Right kidney (tissue), 1 donor: ENCODE measurements around the gene RRAS2.
"Not testable (repeated sequence)": the region's sequence is repeated elsewhere in the genome, so short reads cannot be mapped to it uniquely, and the experiment has no call there.

Source experiments
- DNase-seq: peaks from one replicate; pipeline ENCODE4 v3.0.0-alpha.2; 2016

Gene RRAS2

DNA sequence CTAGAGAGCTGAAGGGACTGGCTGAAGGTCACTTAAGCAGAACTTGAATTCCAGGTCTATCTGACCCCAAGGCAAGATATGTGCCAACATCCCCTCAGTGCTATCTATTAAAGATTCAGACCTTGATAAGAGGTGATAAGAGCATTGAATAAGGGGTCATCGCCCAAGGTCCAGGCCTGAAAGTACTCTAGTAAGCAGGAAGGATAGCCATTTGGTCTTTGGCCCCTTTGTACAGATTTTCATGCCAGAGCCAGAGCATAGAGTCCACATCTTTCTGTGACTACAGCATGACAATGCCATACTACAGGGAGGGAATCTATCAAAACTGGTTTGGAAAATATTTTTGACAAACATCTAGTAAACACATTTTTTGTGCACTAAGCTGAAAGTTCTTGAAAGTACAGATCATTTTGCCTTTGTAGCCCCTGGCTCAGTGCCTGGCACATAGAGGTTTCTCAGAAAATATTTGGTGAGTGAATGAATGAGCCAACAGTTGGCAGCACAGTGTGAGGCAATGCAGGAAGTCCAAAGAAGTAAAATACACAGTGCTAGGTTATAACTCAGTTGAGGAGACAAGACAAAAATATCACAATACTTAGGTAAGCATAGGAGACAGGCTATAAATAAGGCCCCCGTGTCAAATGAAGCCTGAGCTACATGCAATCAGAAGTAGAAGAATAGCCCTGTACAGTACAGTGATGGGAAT lies 15.1 kb upstream of the RRAS2 start:
- DNase-seq = no peak

DNA sequence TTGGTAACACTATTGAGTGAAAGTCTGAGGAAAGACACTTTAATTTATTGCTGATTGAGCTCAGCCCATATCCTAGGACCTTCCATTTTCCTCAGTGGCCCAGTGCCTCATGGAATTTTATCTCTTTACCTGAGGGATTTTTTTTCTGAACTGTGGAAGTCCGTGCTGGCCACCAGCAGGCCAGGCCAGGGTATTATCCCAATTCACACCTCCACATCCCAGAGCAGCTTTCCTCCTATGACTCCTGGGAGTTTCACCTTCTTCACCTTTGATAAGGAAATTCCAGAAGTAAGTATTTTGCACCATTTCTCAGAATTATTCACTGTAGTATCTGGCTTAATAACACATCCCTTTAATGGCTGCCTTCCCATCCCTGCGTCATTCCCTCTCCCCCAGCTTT lies 13.0 kb upstream of the RRAS2 start:
- no peak for DNase-seq

DNA sequence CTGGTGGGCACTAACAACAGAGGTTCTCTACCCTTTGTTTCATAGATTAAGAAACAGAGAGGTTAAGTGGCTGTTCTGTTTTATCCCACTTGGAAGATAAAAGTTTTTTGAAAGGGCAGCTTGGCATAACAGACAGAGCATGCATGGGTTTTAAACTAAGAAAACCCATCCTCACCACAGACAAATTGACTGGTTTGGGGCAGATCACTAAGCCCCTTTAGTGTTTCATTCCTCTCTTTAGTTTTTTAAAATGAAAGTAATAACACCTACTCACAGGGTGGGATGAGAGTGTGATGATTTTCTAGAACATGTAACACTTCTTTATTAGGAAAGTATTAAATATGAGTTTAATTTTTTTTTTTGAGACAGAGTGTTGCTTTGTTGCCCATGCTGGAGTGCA lies 12.3 kb upstream of the RRAS2 start:
- no peak for DNase-seq

DNA sequence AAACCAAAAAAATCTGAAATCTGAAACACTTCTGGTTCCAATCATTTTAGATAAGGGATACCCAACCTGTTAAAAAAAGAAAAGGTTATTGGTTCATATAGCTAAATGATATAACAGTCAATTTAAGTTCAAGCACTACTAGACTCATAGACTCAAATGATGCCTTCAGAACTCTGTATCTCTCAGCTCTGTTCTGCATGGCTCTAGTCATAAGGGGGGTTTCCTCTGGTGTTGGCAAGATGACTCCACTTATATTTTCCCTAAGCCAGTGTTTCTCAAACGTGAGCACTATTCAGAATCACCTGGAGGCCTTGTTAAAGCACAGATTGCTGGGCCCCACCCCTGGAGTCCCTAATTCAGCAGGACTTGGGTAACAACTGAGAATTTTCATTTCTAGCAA lies 11.5 kb upstream of the RRAS2 start:
- DNase-seq = no peak

DNA sequence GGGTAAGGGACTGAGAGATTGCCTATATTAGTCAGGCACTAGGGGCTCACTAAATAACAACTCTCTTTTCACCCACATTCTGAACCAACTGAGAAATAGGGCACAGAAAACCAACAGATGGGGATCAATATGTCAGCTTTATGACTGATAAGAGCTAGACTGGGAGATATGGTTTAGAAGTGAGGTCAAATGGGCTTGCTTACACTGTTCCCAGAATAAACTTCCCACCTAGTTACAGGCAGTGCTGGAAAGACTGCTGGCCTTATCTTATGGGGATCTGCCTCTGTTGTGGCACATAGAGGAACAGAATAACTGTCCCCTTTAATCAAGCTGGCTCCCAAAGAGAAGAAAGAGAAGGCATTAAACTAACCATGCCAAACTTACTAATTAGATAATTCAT lies 10.6 kb upstream of the RRAS2 start:
- no peak for DNase-seq

DNA sequence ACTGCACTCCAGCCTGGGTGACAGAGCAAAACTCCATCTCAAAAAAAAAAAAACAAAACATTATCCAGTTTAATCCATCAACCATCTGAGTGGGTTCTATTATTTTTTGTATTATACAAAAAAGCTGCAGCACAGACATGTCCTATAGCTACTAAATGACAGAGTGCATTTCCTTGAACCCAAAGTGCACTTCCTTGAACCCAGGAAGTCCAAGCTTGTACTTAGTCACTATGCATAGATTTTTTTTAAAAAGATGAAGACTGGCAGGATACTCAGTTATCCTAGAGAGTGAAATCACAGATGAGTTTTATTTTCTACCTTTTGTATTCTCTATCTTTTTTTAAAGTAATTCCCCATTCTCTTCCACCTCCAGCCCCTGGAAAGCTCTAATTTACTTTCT lies 8.0 kb upstream of the RRAS2 start:
- DNase-seq = no peak

DNA sequence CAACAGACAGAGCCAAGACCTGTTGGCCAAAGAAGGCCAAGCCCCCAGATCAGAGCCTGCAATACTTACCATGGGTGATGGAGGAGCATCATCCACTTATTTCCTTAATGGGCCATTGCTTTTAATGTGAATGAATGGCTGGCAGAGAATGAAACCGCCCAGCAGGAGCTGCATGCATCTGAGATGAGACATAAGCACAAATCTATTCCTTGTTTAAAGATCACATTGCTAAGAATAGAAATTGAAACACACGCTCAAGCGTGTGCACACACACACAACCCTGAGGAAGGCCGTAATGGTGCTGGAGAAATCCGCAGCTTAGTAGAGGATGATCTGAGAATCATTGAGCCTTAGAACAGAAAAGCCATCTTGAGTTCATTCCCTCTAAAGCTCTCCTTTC lies 5.3 kb upstream of the RRAS2 start:
- DNase-seq = no peak

DNA sequence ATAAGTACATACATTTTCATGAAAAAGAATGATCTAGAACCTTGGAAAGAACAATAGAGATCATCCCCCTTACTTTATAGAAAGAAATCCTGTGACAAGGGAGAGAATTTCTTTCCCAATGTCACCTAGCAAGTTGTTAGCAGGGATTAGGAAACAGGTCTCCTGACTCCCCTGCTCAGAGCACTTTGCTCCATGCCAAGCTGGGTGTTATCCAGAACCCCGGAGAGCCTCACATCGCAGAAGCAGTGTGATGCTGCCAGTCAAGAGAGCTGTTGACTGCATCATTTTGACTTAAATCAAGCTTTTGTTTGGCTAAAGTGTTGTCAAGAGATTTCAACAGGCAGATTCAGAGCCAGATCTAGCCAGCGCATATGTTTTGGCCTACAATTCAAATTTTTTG lies 3.6 kb upstream of the RRAS2 start:
- DNase-seq = no peak

DNA sequence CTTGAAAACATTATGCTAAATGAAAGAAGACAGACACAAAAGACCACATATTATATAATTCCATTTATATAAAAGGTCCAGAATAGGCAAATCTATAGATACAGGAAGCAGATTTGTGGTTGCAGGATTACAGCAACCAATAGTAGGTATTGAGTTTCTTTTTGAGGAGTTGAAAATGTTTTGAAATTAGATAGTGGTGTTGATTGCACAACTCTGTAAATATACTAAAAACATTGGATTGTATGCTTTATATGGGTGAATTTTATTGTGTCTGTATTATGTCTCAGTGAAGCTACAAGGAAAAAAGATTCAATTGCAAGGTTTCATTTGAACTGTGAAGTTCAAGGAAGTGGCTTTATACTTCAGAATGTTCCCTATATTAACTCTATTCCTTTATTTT lies 3.0 kb upstream of the RRAS2 start:
- DNase-seq = no peak

DNA sequence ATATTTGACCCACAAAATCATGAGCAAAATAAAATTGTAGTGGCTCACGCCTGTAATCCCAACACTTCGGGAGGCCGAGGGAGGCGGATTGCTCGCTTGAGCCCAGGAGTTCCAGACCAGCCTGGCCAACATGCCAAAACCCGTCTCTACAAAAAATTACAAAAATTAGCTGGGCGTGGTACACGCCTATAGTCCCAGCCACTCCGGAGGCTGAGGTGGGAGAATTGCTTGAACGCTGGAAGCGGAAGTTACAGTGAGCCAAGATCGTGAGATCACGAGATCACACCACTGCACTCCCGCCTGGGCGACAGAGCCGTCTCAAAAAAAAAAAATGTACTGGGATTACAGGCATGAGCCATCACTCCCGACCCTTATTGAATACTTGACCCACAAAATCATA lies 2.0 kb upstream of the RRAS2 start:
- no peak for DNase-seq

DNA sequence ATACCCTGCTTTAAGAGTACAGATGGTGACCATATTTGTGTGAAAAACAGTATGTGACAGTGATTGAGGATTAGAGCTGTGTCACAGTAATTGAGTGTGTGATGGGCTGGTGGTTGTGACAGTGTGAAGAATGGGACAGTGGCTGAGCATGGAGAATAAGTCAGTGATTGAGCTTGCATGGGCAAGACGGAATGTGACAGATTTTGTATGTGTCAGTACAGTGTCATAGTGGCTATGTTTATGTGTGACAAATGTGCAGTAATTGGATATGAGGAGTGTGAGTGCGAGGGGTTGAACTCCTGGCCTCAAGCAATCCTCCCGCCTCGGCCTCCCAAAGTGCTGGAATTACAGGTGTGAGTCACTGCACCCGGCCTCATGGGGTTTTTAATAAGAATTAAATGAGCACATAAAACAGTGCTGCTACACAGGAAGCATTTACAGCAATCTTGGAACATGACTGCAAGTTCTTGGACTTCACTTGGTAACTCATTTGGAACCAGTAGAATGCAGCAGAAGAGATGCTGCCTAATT lies 583 bp upstream of the RRAS2 start:
- DNase-seq = no peak

DNA sequence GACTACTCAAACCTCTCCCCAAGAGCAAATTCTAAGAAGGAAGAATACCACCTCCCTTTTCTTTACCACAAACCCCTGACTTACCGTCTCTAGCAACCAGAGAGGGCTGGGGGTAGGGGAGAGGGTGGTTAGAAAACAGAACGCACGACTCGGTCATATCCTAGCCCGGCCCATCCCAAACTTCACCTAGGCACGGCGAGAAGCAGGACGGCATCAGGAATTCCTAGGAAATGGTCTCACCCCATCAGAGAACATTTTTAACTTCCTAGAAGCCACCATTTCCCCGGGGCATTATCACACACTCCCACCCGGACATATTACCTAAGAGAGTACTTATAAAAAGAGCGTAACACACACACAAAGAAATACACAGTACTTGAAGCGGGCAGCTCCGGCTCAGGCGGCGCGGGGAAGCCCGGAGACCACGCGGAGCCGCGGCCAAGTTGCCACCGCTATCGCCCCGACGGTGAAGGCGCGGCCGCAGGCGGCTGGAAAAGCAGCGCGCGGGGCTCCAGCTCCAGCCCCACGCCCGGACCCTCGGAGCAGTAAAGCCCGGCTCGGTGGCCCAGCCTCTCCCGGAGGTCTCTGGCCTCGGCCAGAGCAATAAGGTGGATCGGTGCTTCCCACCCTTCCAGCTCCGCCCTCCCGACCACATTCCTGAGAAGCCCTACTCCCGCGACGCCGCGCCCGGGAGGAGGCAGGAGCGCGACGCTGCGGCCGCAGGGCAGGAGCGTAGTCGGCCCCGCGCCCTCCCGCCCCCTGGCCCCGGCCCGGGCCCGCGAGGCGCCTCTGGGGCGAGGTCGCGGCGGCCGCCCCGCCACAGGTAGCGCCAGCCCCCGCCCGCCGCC lies 878 bp downstream of the RRAS2 start:
- DNase-seq = peak; percentile 92

DNA sequence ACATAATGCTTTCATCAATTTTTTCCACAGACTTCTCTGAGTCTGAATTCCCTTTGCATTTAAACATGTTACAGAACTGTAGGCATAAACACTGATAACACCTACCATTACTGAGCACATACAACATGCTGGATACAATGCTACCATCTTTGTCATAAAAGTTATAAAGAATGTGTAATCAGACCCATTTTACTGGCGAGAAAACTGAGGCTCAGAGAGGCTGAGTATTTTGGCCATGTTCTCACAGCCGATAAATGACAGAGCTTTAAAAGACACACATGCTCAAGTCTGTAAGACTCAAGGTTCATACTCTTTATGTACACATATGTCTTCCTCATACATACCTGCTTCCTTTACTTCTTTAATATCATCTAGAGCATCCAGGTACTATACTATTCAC lies 2.6 kb downstream of the RRAS2 start:
- no peak for DNase-seq

DNA sequence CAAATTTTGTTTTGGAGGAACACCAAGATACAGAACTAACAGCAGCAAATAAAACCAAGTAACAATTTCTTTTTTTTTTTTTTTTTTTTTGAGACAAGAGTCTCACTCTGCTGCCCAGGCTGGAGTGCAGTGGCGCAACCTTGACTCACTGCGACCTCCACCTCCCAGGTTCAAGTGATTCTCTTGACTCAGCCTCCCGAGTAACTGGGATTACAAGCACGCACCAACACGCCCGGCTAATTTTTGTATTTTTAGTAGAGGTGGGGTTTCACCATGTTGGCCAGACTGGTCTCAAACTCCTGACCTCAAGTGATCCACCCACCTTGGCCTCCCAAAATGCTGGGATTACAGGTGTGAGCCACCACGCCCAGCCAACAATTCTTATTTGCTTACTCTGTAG lies 4.4 kb downstream of the RRAS2 start:
- not testable (repeated sequence) for DNase-seq

DNA sequence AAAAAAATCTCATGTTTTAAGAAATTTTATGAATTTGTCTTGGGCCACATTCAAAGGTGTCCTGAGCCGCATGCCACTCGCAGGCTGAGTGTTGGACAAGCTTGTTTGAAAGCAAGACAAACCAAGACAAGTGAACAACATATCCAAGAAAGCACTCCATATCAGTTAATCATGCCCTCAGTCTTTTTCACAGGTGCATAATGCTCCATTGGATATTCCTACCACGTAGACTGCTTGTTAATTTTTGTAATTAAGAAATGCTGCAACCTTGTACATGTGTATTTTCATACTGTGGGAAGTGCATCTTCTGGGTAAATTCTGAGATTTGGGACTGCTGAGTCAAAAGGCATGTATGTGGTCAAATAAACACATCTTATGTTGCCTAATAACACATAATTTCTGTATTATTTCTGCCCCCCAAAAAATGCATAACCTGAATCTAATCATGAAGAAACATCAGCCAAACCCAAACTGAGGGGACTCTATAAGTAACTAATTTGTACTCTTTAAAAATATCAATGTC lies 8.2 kb downstream of the RRAS2 start:
- DNase-seq = no peak

DNA sequence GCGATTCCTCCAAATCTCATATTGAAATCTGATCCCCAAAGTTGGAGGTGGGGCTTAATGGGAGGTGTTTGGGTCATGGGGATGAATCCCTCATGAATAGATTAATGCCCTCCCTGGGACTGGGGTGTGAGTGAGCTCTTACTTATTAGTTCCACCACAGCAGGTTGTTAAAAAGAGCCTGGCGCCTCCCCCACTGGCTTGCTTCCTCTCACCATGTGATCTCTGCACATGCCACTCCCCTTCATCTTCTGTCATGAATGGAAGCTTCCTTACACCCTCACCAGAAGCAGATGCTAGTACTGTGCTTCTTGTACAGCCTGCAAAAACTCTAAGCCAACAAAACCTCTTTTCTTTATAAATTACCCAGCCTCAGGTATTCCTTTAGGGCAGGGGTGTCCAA lies 8.8 kb downstream of the RRAS2 start:
- no peak for DNase-seq

DNA sequence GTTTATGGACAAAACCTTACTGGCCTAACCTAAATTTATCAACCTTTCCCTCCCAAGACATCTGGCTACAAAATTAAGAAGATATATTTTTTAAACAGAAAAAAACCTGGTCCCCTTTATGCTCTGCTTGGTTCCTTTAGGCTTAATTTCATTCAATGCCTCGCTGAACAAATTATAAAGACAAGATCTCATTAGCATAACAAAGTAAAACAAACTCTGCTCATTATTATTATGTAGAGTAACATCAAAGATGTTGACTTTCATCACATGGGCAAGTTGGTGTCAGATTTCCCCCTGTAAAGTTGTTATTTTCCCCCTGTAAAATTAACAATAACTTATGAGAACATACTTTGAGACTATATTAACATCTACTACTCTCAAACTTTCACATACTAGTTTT lies 11.0 kb downstream of the RRAS2 start:
- DNase-seq = no peak

DNA sequence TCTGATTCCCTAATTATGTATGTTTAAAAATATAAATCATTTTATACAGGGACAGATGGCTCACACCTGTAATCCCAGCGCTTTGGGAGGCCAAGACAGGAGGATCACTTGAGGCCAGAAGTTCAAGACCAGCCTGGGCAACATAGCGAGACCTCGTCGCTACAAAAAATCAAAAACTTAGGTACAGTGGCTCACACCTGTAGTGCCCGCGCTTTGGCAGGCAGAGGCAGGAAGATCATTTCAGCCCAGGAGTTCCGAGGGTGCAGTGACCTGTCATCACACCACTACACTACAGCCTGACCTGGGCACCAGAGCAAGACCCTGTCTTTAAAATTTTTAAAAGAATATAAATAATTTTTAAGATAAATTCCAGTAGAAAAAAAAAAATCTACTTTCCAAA lies 11.5 kb downstream of the RRAS2 start:
- DNase-seq = no peak

DNA sequence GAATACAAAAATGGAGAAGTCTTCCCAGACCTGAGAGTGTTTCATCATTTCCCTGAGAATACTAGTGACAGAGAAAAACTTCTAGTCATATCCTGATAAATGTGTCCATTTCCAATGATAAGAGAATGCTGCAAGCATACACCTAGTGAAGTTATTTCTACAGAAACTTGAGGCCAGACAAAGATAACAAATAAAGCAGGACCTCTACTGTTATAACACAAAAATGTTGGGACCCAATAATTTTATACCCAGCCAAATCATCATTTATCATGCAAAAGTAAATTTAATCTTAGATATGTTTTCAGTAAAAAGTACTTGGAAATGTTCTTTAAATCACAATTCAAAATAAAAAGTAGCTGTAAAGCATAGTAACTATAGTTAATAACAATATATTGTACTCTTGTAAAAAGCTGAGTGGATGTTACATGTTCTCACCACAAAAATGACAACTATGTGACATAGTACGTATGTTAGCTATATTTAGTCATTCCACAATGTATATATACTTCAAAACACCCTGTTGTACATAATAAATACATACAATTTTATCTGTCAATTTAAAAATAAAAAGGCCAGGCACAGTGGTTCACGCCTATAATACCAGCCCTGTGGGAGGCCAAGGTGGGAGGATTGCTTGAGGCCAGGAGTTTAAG lies 12.6 kb downstream of the RRAS2 start:
- no peak for DNase-seq

DNA sequence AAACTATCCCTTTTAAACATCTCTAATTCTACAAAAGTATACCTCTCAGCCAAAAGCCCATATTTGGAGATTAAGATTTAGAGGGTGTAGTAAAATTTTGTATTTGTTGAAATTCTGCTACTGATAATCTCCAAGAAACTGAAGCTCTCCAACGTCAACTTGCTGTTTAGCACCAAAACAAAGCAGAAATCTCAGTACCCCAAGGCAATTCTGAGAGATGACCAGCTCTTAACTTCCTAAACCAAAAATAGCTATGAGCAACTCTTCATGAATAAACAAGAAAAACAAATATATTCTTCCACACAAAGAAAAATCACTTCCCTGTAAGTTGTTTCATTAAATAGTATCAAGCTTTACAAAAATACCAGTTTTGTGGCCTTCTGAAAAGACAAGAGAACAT lies 13.3 kb downstream of the RRAS2 start:
- DNase-seq = no peak

DNA sequence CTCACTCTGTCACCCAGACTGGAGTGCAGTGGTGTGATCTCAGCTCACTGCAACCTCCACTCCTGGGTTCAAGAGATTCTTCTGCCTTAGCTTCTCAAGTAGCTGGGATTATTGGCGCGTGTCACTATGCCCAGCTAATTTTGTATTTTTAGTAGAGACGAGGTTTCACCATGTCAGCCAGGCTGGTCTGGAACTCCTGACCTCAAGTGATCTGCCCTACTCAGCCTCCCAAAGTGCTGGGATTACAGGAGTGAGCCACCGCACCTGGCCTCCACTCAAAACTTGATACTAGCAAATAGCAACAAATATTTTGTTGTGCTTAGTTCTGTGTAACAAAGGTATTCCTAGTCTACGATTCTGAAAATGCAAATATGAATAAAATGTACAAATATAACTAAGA lies 14.0 kb downstream of the RRAS2 start:
- not testable (repeated sequence) for DNase-seq

DNA sequence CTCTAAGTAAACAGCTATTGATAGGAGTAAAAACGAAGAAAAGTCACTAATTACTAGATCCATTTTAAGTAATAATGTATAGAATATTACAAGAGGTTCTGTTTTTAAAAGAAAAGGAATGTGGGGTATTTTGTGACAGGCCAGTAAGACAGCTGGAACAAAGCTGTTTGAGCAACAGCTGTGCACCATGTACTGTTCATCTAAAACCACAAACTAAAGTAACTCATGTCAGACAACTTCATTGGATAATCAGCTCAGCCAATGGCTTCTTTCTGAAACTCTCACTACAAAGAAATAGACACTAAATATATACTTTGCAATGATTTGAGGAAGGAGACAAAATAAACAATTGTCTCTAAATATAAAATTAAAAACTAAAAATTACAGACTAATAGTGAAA lies 16.1 kb downstream of the RRAS2 start:
- DNase-seq = no peak

DNA sequence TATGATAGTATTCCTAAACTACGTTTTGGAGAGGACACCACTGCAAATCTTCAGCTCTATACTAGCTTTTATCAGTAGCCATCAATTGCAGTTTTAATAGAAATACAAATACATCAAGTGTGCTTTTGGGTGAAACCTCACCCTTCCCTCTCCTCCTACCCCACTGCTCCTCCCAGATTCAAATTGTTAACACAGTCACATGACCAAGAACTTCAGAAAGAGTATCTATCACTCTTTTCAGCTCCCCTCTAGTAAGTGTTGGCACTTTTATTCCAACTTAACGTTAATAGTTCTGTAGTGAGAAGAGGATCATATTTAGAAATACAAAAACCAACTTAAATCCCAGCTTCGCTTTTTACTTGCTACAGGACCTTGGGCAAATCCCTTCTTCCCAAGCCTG lies 17.0 kb downstream of the RRAS2 start:
- no peak for DNase-seq
